GM12801 (cell line): ENCODE results near the gene ELF1.

ENCODE experiments used
- TF ChIP-seq, protein P1 (sequence below): IDR thresholded peaks from one replicate; pipeline ENCODE4 v1.5.1; 2011; ENCODE audit warnings: control low read depth; ENCODE audit not compliant: insufficient read length; ENCODE audit errors: extremely low read depth

ELF1 gene

DNA sequence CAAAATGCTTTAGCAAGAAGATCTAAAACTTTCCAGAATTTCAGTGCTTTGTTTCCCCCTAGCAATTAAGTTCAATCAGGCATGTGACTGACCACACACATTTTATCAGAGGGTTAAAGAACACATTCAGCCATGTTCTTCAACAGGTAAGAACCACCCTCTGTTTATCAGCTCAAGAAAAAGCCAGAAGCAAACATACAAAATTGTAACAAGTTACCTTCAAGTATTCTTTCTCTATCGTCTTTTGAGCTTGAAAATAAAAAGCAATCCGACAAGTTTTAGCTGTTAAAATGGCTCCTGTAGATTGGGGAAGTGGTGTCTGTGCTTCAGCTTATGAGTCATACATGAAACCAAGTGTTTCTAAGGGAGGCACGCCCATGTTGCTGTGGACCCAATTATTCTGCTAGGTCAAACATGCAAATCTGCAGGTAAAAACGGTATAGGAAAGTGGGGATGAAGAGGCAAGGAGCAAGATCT lies at the start of gene ELF1:
TSS of gene ELF1 (minus strand) at position 306 of the 477 bp plus-strand sequence. CDS start 37,262 bp downstream, outside the sequence.
- TF ChIP-seq, protein P1, sequence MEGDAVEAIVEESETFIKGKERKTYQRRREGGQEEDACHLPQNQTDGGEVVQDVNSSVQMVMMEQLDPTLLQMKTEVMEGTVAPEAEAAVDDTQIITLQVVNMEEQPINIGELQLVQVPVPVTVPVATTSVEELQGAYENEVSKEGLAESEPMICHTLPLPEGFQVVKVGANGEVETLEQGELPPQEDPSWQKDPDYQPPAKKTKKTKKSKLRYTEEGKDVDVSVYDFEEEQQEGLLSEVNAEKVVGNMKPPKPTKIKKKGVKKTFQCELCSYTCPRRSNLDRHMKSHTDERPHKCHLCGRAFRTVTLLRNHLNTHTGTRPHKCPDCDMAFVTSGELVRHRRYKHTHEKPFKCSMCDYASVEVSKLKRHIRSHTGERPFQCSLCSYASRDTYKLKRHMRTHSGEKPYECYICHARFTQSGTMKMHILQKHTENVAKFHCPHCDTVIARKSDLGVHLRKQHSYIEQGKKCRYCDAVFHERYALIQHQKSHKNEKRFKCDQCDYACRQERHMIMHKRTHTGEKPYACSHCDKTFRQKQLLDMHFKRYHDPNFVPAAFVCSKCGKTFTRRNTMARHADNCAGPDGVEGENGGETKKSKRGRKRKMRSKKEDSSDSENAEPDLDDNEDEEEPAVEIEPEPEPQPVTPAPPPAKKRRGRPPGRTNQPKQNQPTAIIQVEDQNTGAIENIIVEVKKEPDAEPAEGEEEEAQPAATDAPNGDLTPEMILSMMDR: no peak

DNA sequence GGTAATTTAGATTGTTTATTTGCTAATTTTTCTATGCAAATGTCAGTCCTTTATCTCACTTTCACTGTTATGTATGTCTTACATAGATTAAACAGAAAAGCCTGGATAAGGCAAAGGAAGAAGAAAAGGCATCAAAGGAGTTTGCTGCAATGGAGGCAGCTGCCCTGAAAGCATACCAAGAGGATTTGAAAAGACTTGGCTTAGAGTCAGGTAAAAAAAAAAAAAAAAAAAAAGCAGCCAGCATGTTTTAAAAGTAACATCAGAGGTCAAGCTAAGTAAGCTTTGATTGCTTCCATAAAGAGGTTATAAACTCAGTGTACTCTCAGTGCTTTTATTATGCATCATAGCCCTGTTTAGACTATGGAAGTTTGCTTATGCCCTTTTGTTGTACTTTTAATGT lies 46.0 kb upstream of the ELF1 start:
- TF ChIP-seq, protein P1: no peak

DNA sequence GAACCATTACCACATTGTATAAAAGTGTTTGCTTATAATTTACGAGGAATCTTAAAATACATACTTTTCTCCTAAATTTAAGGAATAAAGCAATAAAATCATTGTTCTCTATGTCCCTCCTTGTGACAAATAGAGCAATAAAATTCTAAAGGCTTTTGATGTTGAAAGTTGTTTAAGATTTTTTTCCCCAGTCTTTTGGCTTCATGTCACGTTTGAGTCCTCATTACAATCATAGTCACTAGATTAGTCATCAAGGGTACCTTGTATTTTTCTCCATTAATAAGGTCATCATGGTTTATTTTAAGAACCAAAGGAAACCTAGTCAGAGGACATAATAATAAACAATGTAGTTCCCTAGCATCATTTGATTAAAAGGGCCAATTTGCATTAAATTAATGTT lies 45.4 kb upstream of the ELF1 start:
- TF ChIP-seq, protein P1: no peak

DNA sequence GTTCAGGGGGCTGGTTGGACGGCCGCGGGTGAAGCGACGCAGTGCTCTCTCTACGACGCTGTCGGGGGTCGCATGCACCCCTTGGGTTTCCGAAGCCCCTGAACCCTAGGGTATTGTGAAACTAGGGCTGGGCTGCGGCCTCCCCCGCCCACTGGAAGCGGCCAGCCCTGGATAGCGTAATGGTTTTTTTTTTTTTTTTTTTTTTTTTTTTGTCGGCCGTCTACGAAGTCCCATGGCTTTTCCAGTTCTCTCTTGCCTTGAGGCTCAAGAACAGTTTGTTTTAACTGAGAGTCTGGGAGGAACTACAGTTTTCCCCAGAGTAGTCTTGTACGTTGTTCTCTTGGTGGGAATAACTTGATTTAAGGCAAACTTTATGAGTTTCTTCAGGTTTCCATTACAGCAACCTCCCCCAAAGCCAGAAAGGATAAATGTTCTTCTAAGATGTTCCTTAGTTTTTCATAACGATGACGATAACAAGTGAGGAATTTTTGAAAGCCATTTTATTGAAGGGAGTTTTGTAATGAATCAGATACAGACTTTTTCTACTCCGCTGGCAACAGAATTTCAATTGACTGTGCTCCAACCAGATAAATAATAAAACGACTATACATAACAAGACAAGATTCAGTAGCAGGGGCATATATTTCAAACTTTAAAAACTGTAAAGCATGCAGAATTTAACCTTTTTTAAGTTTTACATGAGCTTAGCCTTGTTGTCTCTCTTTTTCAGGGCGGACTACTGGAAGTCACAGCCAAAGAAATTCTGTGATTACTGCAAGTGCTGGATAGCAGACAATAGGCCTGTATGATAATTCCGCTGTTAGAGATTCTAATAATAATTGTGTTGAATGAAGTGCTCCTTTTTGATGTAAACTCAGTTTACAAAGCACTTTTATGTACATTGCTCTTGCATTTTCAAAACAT lies 43.1 kb upstream of the ELF1 start:
- TF ChIP-seq, protein P1: no peak

DNA sequence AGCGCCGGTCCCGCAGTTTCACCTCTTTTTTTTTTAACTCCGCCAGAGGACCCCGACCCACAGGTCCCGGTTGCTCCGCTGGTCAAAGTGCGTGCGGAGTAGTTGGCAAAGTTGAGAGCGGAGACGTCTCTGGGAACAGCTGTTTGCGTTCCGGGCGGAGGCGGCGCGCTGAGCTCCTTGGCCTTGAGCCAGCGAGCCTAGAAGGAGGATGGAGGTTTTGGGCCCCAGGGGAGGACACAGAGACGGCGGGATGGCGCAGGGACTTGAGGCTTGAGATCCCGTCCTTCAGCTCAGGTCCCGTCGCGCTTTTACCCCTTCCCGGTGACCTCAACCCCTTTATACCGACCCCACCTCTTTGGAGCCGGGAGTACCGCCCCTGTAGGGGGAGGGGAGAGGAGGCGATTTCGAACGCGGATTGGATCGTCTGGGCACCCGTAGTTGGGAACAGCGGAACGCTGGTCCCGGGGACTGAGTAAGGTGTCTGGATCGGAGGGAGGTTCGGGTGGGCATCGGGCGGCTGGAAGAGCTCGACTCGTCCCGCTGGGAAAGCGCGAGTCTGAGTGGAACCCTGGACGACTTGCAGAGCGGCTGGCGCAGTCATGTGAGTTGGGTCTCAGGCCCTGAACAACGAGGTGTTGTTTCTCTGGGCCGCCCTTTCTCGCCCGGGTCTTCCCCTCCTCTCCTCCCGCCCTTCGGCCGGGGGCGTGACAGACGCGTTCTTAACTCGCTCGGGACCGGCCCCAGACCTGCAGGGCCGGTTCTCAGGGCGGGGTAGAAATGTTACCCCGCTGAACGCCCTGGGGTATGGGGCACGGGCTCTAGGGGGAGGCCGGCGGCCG lies 42.2 kb upstream of the ELF1 start, which contains the start of gene WBP4:
TSS of gene WBP4 (plus strand) at position 435 of the 839 bp plus-strand sequence. CDS start at position 600, 165 bp downstream.
- TF ChIP-seq, protein P1: no peak

DNA sequence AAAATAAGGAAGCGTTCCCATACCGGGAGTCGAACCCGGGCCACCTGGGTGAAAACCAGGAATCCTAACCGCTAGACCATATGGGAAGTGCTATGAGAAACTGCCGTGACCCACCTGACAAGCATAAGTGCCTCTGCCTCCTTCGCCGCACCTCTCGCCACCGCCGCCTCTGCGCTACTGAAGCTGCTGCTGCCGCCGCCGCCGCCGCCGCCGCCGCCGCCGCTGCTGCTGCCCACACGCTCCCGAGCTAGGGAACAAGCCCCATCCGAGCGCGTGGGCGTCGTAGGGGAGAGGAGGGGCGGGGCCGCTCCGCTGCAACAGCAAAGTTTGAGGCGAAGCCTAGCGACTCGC lies 41.6 kb upstream of the ELF1 start:
- TF ChIP-seq, protein P1: no peak
